SK-N-SH (cell line): ENCODE measurements around the gene NR2C1. TPM values are rescaled to one million over a fixed set of nuclear protein-coding genes. Genes with fewer than 3 reads are reported as not detected.

Experiments used
- CTCF ChIA-PET: fragments of 300-600, 350-600 bp; formaldehyde crosslinking; extraction: SDS; loops from one replicate; lab custom pipeline; 2021; lab: Yijun Ruan, JAX
- POLR2A ChIA-PET: fragments of 350-600 bp; sonication (Branson Sonifier 250); formaldehyde crosslinking; extraction: SDS; loops from one replicate; lab custom pipeline; 2020; ENCODE audit warnings: antibody characterized with exemption, inconsistent platforms; lab: Yijun Ruan, JAX
- DNase-seq: peaks from one replicate; pipeline ENCODE4 v3.0.0; 2012
- H2AFZ ChIP-seq: fragments of 200-600 bp; sonication (generic); 2 replicates; pipeline ENCODE4 v1.8.1; 2016; ENCODE audit warnings: antibody characterized with exemption, mild to moderate bottlenecking, low read depth
- H3F3A ChIP-seq: fragments of 200-600 bp; sonication (generic); replicated peaks from 2 replicates; pipeline ENCODE3; 2016; ENCODE audit warnings: antibody characterized with exemption, mild to moderate bottlenecking; ENCODE audit not compliant: insufficient read depth
- H3K27ac ChIP-seq, 2 experiments: fragments of 200-500 bp in 1 of 2; fragments of 200-600 bp in 1 of 2; sonication (Bioruptor generic) in 1 of 2; sonication (generic), shearing (Covaris generic) in 1 of 2; 2 replicates each; pipeline versions ENCODE4 v1.5.1 to v1.6.1; 2014 to 2016; ENCODE audit warnings: low read depth in 2 of 2, inconsistent platforms in 1 of 2, low read length in 1 of 2, mild to moderate bottlenecking in 1 of 2, mixed read lengths in 1 of 2
- H3K27me3 ChIP-seq: fragments of 200-600 bp; sonication (generic), shearing (Covaris generic); 2 replicates; pipeline ENCODE4 v1.6.1; 2016; ENCODE audit warnings: mixed run types; ENCODE audit not compliant: insufficient read depth
- H3K36me3 ChIP-seq, 2 experiments: fragments of 200-500 bp in 1 of 2; fragments of 200-600 bp in 1 of 2; sonication (Bioruptor generic) in 1 of 2; sonication (generic) in 1 of 2; replicated peaks in 1 of 2; 2 replicates each; pipeline versions ENCODE3 to v1.5.1; 2014 to 2016; ENCODE audit warnings: low read length in 1 of 2, mild to moderate bottlenecking in 1 of 2; ENCODE audit not compliant: insufficient read depth in 2 of 2, control insufficient read depth in 1 of 2
- H3K4me1 ChIP-seq, 2 experiments: fragments of 200-500 bp in 1 of 2; fragments of 200-600 bp in 1 of 2; sonication (Bioruptor generic) in 1 of 2; sonication (generic), shearing (Covaris generic) in 1 of 2; 2 replicates each; pipeline versions ENCODE4 v1.5.1 to v1.6.1; 2014 to 2016; ENCODE audit warnings: low read depth in 1 of 2, low read length in 1 of 2, mixed run types in 1 of 2; ENCODE audit not compliant: insufficient read depth in 2 of 2, control insufficient read depth in 1 of 2
- H3K4me2 ChIP-seq: fragments of 200-600 bp; sonication (generic), shearing (Covaris generic); 2 replicates; pipeline ENCODE4 v1.6.1; 2017; ENCODE audit warnings: mixed run types
- H3K4me3 ChIP-seq, 2 experiments: fragments of 200-500 bp in 1 of 2; fragments of 200-600 bp in 1 of 2; sonication (Bioruptor generic) in 1 of 2; sonication (generic), shearing (Covaris generic) in 1 of 2; 2 replicates each; pipeline versions ENCODE4 v1.5.1 to v1.8.1; 2014 to 2016; ENCODE audit warnings: low read depth in 2 of 2, inconsistent platforms in 1 of 2, low read length in 1 of 2, mild to moderate bottlenecking in 1 of 2, mixed read lengths in 1 of 2, moderate library complexity in 1 of 2
- H3K79me2 ChIP-seq: fragments of 200-600 bp; sonication (generic); 2 replicates; pipeline ENCODE4 v1.8.1; 2017; ENCODE audit warnings: mild to moderate bottlenecking; ENCODE audit not compliant: insufficient read depth
- H3K9ac ChIP-seq: fragments of 200-600 bp; sonication (generic); 2 replicates; pipeline ENCODE4 v1.6.1; 2017; ENCODE audit warnings: mixed run types
- H3K9me2 ChIP-seq: fragments of 200-600 bp; sonication (generic); 2 replicates; pipeline ENCODE4 v1.6.1; 2017; ENCODE audit warnings: mixed run types
- H3K9me3 ChIP-seq: fragments of 200-600 bp; sonication (generic); 2 replicates; pipeline ENCODE4 v1.6.1; 2017; ENCODE audit warnings: mixed run types, mild to moderate bottlenecking, moderate library complexity
- H4K20me1 ChIP-seq: fragments of 200-600 bp; sonication (generic); 2 replicates; pipeline ENCODE4 v1.6.1; 2017; ENCODE audit warnings: mild to moderate bottlenecking, mixed run types; ENCODE audit not compliant: insufficient read depth
- EP300 ChIP-seq, 2 experiments: IDR thresholded peaks; 2 replicates each; pipeline versions ENCODE4 v1.4.0 to v1.6.1; 2012; ENCODE audit warnings: borderline replicate concordance in 1 of 2, low read depth in 1 of 2, low read length in 1 of 2
- FOXM1 ChIP-seq: IDR thresholded peaks from 2 replicates; pipeline ENCODE4 v1.4.0; 2012; ENCODE audit warnings: low read depth, mild to moderate bottlenecking
- GATA2 ChIP-seq: sonication (generic); formaldehyde crosslinking; IDR thresholded peaks from 2 replicates; pipeline ENCODE4 v1.5.0; 2020; ENCODE audit warnings: mild to moderate bottlenecking, missing genetic modification reagents
- IRF3 ChIP-seq: fragments of 150-350 bp; IDR thresholded peaks from 2 replicates; pipeline ENCODE4 v1.6.1; 2016; ENCODE audit warnings: mild to moderate bottlenecking, low read depth, low read length
- MAX ChIP-seq: IDR thresholded peaks from 2 replicates; pipeline ENCODE4 v1.4.0; 2012; ENCODE audit warnings: low read depth
- NRF1 ChIP-seq: IDR thresholded peaks from 2 replicates; pipeline ENCODE4 v1.6.1; 2012; ENCODE audit warnings: low read depth, mild to moderate bottlenecking, low read length
- POLR2AphosphoS5 ChIP-seq: IDR thresholded peaks from 2 replicates; pipeline ENCODE4 v1.6.1; 2012; ENCODE audit warnings: low read depth, low read length
- RAD21 ChIP-seq: IDR thresholded peaks from 2 replicates; pipeline ENCODE4 v1.6.1; 2012; ENCODE audit warnings: mild to moderate bottlenecking, low read length
- RCOR1 ChIP-seq: fragments of 150-350 bp; IDR thresholded peaks from 2 replicates; pipeline ENCODE4 v1.6.1; 2017; ENCODE audit warnings: antibody characterized with exemption, low read length
- REST ChIP-seq: IDR thresholded peaks from 2 replicates; pipeline ENCODE4 v1.6.1; 2012; ENCODE audit warnings: mild to moderate bottlenecking, low read depth, low read length, moderate library complexity
- SIN3A ChIP-seq: IDR thresholded peaks from 2 replicates; pipeline ENCODE4 v1.6.1; 2012; ENCODE audit warnings: low read depth, mild to moderate bottlenecking, low read length, moderate library complexity, borderline replicate concordance
- SMC3 ChIP-seq: IDR thresholded peaks from 2 replicates; pipeline ENCODE4 v1.6.1; 2012; ENCODE audit warnings: low read depth, low read length, improper control_type of control experiment
- TAF1 ChIP-seq: IDR thresholded peaks from 2 replicates; pipeline ENCODE4 v1.6.1; 2012; ENCODE audit warnings: low read depth, mild to moderate bottlenecking, low read length, moderate library complexity, borderline replicate concordance
- WGBS: methylation state at CpG from one replicate; pipeline ENCODE4 v1.1.6; 2017; ENCODE audit warnings: low lambda C conversion rate; 5-methylcytosine and 5-hydroxymethylcytosine counted together
- polyA plus RNA-seq, 3 experiments: library from polyadenylated mRNA; depleted of rRNA; stranded (reverse); fragments of >200 nt; gene quantifications; 2 replicates each; pipeline ENCODE4 v1.2.3, GENCODE V29; 2012
- TF ChIP-seq, protein P1 (sequence below): IDR thresholded peaks from 2 replicates; pipeline ENCODE4; 2012
- TF ChIP-seq, protein P2 (sequence below): fragments of 150-350 bp; IDR thresholded peaks from 2 replicates; pipeline ENCODE4 v1.6.1; 2017; ENCODE audit warnings: antibody characterized with exemption, low read length, low read depth, borderline replicate concordance
- TF ChIP-seq, protein P3 (sequence below): fragments of 200-600 bp; sonication (generic); IDR thresholded peaks from 2 replicates; pipeline ENCODE4 v1.6.1; 2017; ENCODE audit warnings: antibody characterized with exemption, mild to moderate bottlenecking, moderate library complexity

Gene NR2C1
- polyA plus RNA-seq, 1 of the 3 experiments (the other 2 are of a cell fraction): 15.9 TPM

DNA sequence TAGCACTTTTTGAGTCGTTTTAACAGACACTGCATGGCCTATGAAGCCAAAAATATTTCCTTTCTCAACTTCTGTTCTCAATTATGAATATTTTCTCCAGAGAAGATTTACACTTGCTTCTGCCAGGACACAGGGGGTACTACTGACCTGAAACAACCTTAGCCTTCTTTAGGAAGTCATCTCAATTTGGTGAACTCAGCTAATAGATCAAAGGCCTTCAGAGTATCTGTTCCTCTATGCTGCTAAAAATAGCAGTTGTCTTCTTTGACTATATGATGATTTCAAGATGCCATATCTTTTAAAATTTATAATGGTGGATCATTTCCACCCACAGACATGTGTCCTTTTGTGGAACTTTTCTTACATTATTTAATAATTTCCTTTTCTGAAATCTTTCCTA, 55.9 kb downstream of the NR2C1 start (continued):
- TF ChIP-seq REST: no peak

GRCh38 chr12:95016120-95016519, 57.3 kb downstream of the NR2C1 start:
- POLR2A ChIA-PET: no interaction called here
- H3K4me3 ChIP-seq: no peak overlapping the region
- 96% methylated on average over 2 of the region's 2 CpGs for WGBS
- no peak overlapping the region for H2AFZ ChIP-seq
- no peak overlapping the region for H3K27ac ChIP-seq
- TF ChIP-seq, protein P1, sequence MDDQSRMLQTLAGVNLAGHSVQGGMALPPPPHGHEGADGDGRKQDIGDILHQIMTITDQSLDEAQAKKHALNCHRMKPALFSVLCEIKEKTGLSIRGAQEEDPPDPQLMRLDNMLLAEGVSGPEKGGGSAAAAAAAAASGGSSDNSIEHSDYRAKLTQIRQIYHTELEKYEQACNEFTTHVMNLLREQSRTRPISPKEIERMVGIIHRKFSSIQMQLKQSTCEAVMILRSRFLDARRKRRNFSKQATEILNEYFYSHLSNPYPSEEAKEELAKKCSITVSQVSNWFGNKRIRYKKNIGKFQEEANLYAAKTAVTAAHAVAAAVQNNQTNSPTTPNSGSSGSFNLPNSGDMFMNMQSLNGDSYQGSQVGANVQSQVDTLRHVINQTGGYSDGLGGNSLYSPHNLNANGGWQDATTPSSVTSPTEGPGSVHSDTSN: no peak
- TF ChIP-seq, protein P2, sequence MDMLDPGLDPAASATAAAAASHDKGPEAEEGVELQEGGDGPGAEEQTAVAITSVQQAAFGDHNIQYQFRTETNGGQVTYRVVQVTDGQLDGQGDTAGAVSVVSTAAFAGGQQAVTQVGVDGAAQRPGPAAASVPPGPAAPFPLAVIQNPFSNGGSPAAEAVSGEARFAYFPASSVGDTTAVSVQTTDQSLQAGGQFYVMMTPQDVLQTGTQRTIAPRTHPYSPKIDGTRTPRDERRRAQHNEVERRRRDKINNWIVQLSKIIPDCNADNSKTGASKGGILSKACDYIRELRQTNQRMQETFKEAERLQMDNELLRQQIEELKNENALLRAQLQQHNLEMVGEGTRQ: no peak
- TF ChIP-seq POLR2AphosphoS5 (no peak), EP300 (IDR thresholded peaks at IDR 0.05; ENCODE audit: borderline replicate concordance in 1 of 2, low read depth in 1 of 2, low read length in 1 of 2) (no peak), NRF1 (no peak), RCOR1 (no peak), SMC3 (no peak), IRF3 (no peak), SIN3A (no peak), FOXM1 (no peak), RAD21 (no peak), REST (no peak), TAF1 (no peak), GATA2 (CRISPR knock-in tag) (no peak), MAX (no peak)
- TF ChIP-seq, protein P3, sequence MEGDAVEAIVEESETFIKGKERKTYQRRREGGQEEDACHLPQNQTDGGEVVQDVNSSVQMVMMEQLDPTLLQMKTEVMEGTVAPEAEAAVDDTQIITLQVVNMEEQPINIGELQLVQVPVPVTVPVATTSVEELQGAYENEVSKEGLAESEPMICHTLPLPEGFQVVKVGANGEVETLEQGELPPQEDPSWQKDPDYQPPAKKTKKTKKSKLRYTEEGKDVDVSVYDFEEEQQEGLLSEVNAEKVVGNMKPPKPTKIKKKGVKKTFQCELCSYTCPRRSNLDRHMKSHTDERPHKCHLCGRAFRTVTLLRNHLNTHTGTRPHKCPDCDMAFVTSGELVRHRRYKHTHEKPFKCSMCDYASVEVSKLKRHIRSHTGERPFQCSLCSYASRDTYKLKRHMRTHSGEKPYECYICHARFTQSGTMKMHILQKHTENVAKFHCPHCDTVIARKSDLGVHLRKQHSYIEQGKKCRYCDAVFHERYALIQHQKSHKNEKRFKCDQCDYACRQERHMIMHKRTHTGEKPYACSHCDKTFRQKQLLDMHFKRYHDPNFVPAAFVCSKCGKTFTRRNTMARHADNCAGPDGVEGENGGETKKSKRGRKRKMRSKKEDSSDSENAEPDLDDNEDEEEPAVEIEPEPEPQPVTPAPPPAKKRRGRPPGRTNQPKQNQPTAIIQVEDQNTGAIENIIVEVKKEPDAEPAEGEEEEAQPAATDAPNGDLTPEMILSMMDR: no peak
- TF ChIP-seq, all 33 proteins: peak for 0
- Histone ChIP-seq H3K79me2 (no peaks in the 10 kb centered on the region), H3K9me3 (no peaks in the 10 kb centered on the region), H3K27me3 (no peaks in the 10 kb centered on the region), H3F3A (no peaks in the 10 kb centered on the region), H3K9me2 (no peaks in the 10 kb centered on the region), H4K20me1 (no peaks in the 10 kb centered on the region), H3K36me3 (peaks cover 0 to 14% of the 10 kb centered on the region in 2 experiments), H3K9ac (no peak overlapping the region), H3K4me1 (no peaks in the 10 kb centered on the region), H3K4me2 (no peak overlapping the region)
- CTCF ChIA-PET: no interaction called here
- DNase-seq: no peak
